GM12878 (cell line): ENCODE results near the gene CLPTM1.

Experiments
- TF ChIP-seq, protein P1 (sequence below), 3 experiments: IDR thresholded peaks in 2 of 3; conservative IDR thresholded peaks in 1 of 3; 2 replicates each; pipeline ENCODE4 v1.5.1; 2011; ENCODE audit warnings: low read depth in 3 of 3, low read length in 3 of 3, mild to moderate bottlenecking in 3 of 3, control low read depth in 2 of 3, moderate library complexity in 2 of 3, inconsistent platforms in 1 of 3, mixed read lengths in 1 of 3; ENCODE audit not compliant: control insufficient read depth in 2 of 3, insufficient read depth in 1 of 3; ENCODE audit errors: extremely low read depth in 1 of 3
- TF ChIP-seq, protein P2 (sequence below): IDR thresholded peaks from 2 replicates; pipeline ENCODE4 v1.6.1; 2012; ENCODE audit warnings: improper control_type of control experiment, low read depth, low read length; ENCODE audit not compliant: insufficient replicate concordance
- TF ChIP-seq, protein P3 (sequence below): IDR thresholded peaks from 2 replicates; pipeline ENCODE4 v1.6.1; 2012; ENCODE audit warnings: low read depth, low read length, improper control_type of control experiment
- TF ChIP-seq, protein P4 (sequence below): IDR thresholded peaks from 2 replicates; pipeline ENCODE4 v1.6.1; 2011; ENCODE audit warnings: borderline replicate concordance, low read depth, mild to moderate bottlenecking, moderate library complexity, low read length; ENCODE audit not compliant: insufficient read depth, poor library complexity, severe bottlenecking

DNA sequence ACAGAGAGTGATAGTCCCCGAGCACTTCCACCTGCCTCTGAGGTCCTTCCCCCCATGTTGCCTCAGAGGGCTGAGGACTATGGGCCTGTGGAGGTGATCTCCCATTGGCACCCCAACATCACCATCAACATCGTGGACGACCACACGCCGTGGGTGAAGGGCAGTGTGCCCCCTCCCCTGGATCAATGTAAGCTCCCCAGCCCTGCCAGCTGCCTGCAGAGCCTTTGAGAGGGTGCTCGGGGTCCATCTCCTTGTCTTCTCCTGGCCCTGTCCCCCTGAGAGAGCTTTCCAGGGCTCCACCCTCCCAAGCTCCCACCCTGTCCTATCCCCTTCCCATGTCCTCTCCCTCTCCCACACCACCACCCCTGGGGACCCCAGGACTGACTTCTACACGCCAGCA lies 31.2 kb downstream of the CLPTM1 start:
- TF ChIP-seq, protein P1, sequence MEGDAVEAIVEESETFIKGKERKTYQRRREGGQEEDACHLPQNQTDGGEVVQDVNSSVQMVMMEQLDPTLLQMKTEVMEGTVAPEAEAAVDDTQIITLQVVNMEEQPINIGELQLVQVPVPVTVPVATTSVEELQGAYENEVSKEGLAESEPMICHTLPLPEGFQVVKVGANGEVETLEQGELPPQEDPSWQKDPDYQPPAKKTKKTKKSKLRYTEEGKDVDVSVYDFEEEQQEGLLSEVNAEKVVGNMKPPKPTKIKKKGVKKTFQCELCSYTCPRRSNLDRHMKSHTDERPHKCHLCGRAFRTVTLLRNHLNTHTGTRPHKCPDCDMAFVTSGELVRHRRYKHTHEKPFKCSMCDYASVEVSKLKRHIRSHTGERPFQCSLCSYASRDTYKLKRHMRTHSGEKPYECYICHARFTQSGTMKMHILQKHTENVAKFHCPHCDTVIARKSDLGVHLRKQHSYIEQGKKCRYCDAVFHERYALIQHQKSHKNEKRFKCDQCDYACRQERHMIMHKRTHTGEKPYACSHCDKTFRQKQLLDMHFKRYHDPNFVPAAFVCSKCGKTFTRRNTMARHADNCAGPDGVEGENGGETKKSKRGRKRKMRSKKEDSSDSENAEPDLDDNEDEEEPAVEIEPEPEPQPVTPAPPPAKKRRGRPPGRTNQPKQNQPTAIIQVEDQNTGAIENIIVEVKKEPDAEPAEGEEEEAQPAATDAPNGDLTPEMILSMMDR (IDR thresholded peaks at IDR 0.05 in 2 of 3, conservative IDR thresholded peaks at IDR 0.05 in 1 of 3; ENCODE audit: control insufficient read depth in 2 of 3, extremely low read depth in 1 of 3, insufficient read depth in 1 of 3, low read depth in 3 of 3, low read length in 3 of 3), result no peak
- TF ChIP-seq, protein P2, sequence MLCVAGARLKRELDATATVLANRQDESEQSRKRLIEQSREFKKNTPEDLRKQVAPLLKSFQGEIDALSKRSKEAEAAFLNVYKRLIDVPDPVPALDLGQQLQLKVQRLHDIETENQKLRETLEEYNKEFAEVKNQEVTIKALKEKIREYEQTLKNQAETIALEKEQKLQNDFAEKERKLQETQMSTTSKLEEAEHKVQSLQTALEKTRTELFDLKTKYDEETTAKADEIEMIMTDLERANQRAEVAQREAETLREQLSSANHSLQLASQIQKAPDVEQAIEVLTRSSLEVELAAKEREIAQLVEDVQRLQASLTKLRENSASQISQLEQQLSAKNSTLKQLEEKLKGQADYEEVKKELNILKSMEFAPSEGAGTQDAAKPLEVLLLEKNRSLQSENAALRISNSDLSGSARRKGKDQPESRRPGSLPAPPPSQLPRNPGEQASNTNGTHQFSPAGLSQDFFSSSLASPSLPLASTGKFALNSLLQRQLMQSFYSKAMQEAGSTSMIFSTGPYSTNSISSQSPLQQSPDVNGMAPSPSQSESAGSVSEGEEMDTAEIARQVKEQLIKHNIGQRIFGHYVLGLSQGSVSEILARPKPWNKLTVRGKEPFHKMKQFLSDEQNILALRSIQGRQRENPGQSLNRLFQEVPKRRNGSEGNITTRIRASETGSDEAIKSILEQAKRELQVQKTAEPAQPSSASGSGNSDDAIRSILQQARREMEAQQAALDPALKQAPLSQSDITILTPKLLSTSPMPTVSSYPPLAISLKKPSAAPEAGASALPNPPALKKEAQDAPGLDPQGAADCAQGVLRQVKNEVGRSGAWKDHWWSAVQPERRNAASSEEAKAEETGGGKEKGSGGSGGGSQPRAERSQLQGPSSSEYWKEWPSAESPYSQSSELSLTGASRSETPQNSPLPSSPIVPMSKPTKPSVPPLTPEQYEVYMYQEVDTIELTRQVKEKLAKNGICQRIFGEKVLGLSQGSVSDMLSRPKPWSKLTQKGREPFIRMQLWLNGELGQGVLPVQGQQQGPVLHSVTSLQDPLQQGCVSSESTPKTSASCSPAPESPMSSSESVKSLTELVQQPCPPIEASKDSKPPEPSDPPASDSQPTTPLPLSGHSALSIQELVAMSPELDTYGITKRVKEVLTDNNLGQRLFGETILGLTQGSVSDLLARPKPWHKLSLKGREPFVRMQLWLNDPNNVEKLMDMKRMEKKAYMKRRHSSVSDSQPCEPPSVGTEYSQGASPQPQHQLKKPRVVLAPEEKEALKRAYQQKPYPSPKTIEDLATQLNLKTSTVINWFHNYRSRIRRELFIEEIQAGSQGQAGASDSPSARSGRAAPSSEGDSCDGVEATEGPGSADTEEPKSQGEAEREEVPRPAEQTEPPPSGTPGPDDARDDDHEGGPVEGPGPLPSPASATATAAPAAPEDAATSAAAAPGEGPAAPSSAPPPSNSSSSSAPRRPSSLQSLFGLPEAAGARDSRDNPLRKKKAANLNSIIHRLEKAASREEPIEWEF, result no peak
- TF ChIP-seq, protein P3, sequence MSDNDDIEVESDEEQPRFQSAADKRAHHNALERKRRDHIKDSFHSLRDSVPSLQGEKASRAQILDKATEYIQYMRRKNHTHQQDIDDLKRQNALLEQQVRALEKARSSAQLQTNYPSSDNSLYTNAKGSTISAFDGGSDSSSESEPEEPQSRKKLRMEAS, result no peak
- TF ChIP-seq, protein P4, sequence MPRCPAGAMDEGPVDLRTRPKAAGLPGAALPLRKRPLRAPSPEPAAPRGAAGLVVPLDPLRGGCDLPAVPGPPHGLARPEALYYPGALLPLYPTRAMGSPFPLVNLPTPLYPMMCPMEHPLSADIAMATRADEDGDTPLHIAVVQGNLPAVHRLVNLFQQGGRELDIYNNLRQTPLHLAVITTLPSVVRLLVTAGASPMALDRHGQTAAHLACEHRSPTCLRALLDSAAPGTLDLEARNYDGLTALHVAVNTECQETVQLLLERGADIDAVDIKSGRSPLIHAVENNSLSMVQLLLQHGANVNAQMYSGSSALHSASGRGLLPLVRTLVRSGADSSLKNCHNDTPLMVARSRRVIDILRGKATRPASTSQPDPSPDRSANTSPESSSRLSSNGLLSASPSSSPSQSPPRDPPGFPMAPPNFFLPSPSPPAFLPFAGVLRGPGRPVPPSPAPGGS, result no peak
